ENCODE data around the gene PTPN2. TPM values are rescaled to one million over a fixed set of nuclear protein-coding genes. Genes with fewer than 3 reads are reported as not detected.
A peak's percentile ranks its signal among the peaks of the same experiment; 100 is the strongest.

The PTPN2 gene
- total and polyA plus RNA-seq, 11 donors = 7.5 to 33.1 (median 11.5) TPM

GRCh38 chr18:12745095-12745795, 138.8 kb downstream of the PTPN2 start:
- intact Hi-C loops (cut with DNase I) = loop anchor here in 5 of 10 donors (1.0 to 10.0 kb wide), 5 partner anchors 147 to 190 kb away; no protein-coding TSS in a partner anchor
- Histone ChIP-seq H3K27me3 (no peaks in the 10 kb centered on the region), H3K36me3 (no peaks in the 10 kb centered on the region), H3K4me1 (no peaks in the 10 kb centered on the region), H3K27ac (no peak overlapping the region), H3K9me3 (no peaks in the 10 kb centered on the region), H3K4me3 (no peak overlapping the region)
- TF ChIP-seq POLR2A (IDR thresholded peaks at IDR 0.05) (no peak), CTCF (IDR thresholded peaks at IDR 0.05) (no peak)
- DNase-seq (no peak), ATAC-seq (no peak)
- 86 to 92% (median 90%) methylated on average over 7 of the region's 7 CpGs for whole genome bisulfite sequencing, 4 donors

- Histone ChIP-seq H3K9me3 (no peaks in the 10 kb centered on the region), H3K4me3 (no peak overlapping the region), H3K27me3 (no peaks in the 10 kb centered on the region), H3K4me1 (no peaks in the 10 kb centered on the region), H3K27ac (no peak overlapping the region), H3K36me3 (no peaks in the 10 kb centered on the region)
- intact Hi-C loops (cut with DNase I) = loop anchor here in 6 of 10 donors (1.0 to 10.0 kb wide), 4 partner anchors 151 to 191 kb away; no protein-coding TSS in a partner anchor
- DNase-seq = no peak
- peak in 3 of 4 donors; percentile 48 to 61 (median 55) for ATAC-seq
- TF ChIP-seq POLR2A (IDR thresholded peaks at IDR 0.05) (no peak), CTCF (IDR thresholded peaks at IDR 0.05) (peak; percentile 25 to 69 (median 52))
- 0 to 9% (median 0%) methylated on average over 2 of the region's 2 CpGs for WGBS, 4 donors
These were observed 139.9 kb downstream of the PTPN2 start for GRCh38 chr18:12744103-12744502.

GRCh38 chr18:12742453-12742852, 141.6 kb downstream of the PTPN2 start:
- intact Hi-C loops (cut with DNase I) = loop anchor here in 5 of 10 donors (1.0 to 10.0 kb wide), 3 partner anchors 152 to 192 kb away; no protein-coding TSS in a partner anchor
- Histone ChIP-seq H3K27me3 (no peaks in the 10 kb centered on the region), H3K36me3 (no peaks in the 10 kb centered on the region), H3K4me1 (no peaks in the 10 kb centered on the region), H3K27ac (no peak overlapping the region), H3K4me3 (no peak overlapping the region), H3K9me3 (no peaks in the 10 kb centered on the region)
- ATAC-seq (no peak), DNase-seq (no peak)
- TF ChIP-seq CTCF (IDR thresholded peaks at IDR 0.05) = no peak
- TF ChIP-seq POLR2A (IDR thresholded peaks at IDR 0.05) = no peak
- WGBS, 4 donors = 82 to 87% (median 85%) methylated on average over 5 of the region's 5 CpGs

Other genes with a start within 250 kb of the PTPN2 start
- 10 to 100 TPM; 35.8 to 67.6 (median 48.0) TPM for gene SPIRE1, start 226.1 kb downstream of the PTPN2 start, total RNA-seq
- gene SPIRE1, start 226.1 kb downstream of the PTPN2 start, polyA plus RNA-seq = 10 to 100 TPM in 1 of 2 donors, 1 to 10 TPM in 1; 8.3 to 28.2 TPM
- gene CEP76, start 181.5 kb downstream of the PTPN2 start, total RNA-seq = 1 to 10 TPM; 1.6 to 7.9 (median 4.4) TPM
- gene CEP76, start 181.5 kb downstream of the PTPN2 start, polyA plus RNA-seq = 1 to 10 TPM; 1.3 to 3.2 TPM
- gene PSMG2, start 181.2 kb downstream of the PTPN2 start, total RNA-seq = 10 to 100 TPM; 35.8 to 61.5 (median 44.7) TPM
- 10 to 100 TPM; 55.5 to 65.7 TPM for gene PSMG2, start 181.2 kb downstream of the PTPN2 start, polyA plus RNA-seq
- gene SEH1L, start 63.8 kb upstream of the PTPN2 start, total RNA-seq = 10 to 100 TPM; 12.9 to 28.3 (median 18.5) TPM
- gene SEH1L, start 63.8 kb upstream of the PTPN2 start, polyA plus RNA-seq = 10 to 100 TPM in 1 of 2 donors, 1 to 10 TPM in 1; 8.6 to 39.9 TPM
- 10 to 100 TPM; 21.5 to 36.3 (median 27.5) TPM for gene CEP192, start 107.1 kb upstream of the PTPN2 start, total RNA-seq
- 1 to 10 TPM; 5.5 to 8.6 TPM for gene CEP192, start 107.1 kb upstream of the PTPN2 start, polyA plus RNA-seq

Data from heart left ventricle (tissue), 16 donors.